ENCODE measurements around the gene AGAP1. TPM values are rescaled to one million over a fixed set of nuclear protein-coding genes. Genes with fewer than 3 reads are reported as not detected.
"Not testable (repeated sequence)": the region's sequence is repeated elsewhere in the genome, so short reads cannot be mapped to it uniquely, and the experiment has no call there.

AGAP1 gene
- total RNA-seq, 1 donor from 2014 or later = 10.5 TPM

DNA sequence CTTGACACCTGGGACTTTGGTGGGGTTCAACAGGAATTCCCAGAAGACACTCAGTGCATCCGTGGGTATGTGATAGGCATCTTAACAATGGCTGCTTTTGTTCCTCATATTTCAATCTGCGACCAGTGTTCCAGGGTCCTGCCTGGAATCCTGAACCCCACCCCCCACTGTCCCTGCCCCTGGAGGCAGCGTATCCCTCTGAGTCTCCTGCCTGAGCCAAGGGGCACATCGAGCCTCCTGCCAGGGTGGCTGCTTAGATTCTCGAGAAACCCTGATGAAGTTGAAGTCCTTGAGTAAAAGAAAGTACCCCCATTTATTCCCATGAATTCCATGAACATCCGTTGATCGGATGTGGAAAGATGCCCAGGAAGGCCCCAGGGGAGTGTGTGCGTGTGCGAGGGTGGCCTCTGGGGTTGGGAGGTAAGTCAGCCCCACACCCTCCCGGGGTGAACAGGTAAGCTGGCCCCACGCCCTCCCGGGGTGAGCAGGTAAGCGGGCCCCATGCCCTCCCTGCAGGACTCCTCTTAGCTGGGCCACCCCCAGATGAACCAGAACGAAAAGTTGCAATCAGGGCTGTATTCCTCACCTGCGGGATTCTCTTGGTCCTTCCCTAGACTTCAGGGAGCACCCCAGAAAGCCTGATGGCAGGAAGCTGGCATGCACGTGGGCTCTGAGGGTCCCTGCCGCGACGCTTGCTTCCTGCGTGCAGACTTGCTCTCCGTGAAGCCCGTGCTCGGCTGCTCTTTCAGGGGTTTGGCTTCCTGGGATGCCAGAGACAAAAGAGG, 253.3 kb downstream of the AGAP1 start:
- ATAC-seq (no peak), DNase-seq (ENCODE audit: low spot score) (no peak)

GRCh38 chr2:235747786-235748091, 253.9 kb downstream of the AGAP1 start:
- ATAC-seq (peak; percentile 58), DNase-seq (ENCODE audit: low spot score) (peak; percentile 57)

- no peak for ATAC-seq
- DNase-seq (ENCODE audit: low spot score) = no peak
Observed at GRCh38 chr2:235749121-235749770, 255.4 kb downstream of the AGAP1 start.

GRCh38 chr2:235749771-235750160, 255.9 kb downstream of the AGAP1 start:
- DNase-seq (ENCODE audit: low spot score) = no peak
- no peak for ATAC-seq

GRCh38 chr2:235752846-235753245, 259.0 kb downstream of the AGAP1 start:
- ATAC-seq (no peak), DNase-seq (ENCODE audit: low spot score) (no peak)

- no peak for DNase-seq (ENCODE audit: low spot score)
- ATAC-seq = no peak
Observed at GRCh38 chr2:235754357-235755207, 260.7 kb downstream of the AGAP1 start.

GRCh38 chr2:235756491-235756890, 262.6 kb downstream of the AGAP1 start:
- ATAC-seq = no peak
- no peak for DNase-seq (ENCODE audit: low spot score)

DNA sequence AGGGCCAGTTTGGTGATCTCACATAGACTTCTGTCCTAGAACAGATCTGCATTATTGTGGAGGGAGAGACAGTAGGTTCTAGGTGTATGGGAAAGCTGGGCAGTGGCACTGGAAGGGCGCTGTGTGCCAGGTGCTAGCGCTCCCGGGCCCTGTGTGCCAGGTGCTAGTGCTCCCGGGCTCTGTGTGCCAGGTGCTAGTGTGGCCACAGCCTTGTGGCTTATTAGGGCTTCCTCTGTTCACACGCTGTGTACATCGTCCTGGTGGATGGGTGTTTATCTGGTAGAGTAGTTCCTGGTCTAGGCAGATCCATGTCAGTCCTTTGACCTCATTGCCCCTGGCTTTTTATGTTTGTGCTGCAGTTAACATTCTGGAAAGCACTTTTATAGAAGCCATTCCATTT, 263.4 kb downstream of the AGAP1 start:
- no peak for DNase-seq (ENCODE audit: low spot score)
- no peak for ATAC-seq

- DNase-seq (ENCODE audit: low spot score) (no peak), ATAC-seq (no peak)
Observed at GRCh38 chr2:235757640-235758039, 263.8 kb downstream of the AGAP1 start.

DNA sequence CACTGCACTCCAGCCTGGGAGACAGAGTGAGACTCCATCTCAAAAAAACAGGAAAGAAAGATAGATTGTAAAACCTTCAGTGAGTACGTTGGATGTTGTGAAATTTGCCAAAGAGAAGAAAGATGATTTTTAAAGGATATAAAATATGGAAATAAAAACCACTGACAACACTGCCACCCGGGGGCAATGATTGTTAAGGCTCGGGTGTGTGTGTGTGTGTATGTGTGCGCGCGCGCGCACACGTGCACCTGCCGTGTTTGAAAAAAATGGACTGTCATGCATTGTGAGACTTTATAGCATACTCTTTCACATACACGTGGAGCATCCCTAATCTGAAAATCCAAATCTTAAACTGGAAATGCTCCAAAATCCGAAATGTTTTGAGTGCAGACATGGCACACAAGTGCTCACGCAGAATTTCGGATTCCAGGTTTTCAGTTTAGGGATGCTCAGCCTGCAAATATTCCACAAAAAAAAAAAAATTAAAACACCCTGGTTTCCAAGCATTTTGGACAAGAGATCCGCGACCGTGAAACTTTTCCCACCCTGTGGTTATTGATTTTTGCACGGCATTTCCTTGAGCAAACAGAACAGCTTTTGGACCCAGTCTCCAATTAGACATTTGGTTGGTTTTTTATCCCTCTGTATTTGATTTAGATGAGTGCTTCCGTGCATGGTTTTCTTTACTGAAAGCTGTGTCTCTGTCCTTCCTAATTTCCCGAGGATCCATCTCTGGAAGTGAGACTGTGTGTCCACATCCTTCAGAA, 269.2 kb downstream of the AGAP1 start:
- DNase-seq (ENCODE audit: low spot score) (no peak), ATAC-seq (no peak)

- DNase-seq (ENCODE audit: low spot score) (no peak), ATAC-seq (no peak)
Observed at GRCh38 chr2:235763816-235764215, 270.0 kb downstream of the AGAP1 start.

DNA sequence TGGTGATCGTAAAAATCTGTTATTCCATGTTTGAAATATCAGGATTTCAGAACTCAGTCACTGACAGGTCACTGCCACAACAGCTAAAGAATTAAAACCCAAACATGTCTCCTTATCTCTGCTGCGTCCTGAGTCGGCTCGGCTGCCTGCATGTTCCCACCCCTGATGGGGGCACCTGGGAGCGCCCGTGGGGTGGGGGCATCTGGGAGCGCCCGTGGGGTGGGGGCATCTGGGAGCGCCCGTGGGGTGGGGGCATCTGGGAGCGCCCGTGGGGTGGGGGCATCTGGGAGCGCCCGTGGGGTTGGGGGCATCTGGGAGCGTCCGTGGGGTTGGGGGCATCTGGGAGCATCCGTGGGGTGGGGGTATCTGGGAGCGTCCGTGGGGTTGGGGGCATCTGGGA, 270.6 kb downstream of the AGAP1 start:
- DNase-seq (ENCODE audit: low spot score) = not testable (repeated sequence)

DNA sequence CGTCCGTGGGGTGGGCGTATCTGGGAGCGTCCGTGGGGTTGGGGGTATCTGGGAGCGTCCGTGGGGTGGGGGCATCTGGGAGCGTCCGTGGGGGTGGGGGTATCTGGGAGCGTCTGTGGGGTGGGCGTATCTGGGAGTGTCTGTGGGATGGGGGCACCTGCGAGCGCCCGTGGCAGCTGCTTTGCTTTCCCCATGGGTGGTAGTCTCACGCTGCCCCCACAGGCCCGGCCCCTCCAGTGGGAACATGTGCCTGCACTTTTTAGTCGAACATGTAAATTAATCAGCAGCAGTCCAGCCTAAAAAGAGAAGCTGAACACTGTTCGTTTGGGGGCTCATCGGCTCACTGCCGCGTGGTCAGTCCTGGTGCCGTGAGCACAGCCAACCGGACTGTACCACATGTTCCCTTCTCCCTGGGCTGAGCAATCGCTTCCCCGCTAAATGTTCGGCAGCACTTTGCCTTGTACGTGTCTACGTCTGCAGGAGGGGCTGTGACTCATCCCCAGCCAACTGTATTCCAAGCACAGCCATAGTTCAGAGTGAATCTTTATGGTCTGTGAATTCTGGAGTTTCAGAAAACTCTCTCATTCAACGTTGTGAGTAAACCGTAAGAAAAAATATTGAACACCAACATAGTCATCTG, 271.5 kb downstream of the AGAP1 start:
- no peak for DNase-seq (ENCODE audit: low spot score)
- ATAC-seq = no peak

More for the DNA sequence above, 270.6 kb downstream of the AGAP1 start:
- not testable (repeated sequence) for ATAC-seq

DNA sequence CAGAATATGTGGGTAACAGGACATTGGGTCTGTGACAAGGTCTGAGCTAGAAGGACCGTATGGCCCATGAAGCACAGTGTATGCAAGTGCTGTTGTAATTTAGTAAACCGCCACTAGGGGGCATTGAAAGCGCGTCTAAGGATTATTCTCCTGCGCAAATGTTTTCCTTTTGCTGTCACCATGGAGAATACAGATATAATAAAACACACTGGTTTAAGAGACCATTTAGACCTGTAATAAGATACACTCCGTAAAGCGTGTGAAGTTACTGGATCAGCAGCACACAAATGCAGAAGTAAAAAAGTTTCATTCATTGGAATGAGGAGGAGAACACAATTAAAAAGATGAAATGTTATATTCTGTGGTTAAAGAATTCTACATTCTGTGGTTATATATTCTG, 272.4 kb downstream of the AGAP1 start:
- ATAC-seq = peak; percentile 96

DNA sequence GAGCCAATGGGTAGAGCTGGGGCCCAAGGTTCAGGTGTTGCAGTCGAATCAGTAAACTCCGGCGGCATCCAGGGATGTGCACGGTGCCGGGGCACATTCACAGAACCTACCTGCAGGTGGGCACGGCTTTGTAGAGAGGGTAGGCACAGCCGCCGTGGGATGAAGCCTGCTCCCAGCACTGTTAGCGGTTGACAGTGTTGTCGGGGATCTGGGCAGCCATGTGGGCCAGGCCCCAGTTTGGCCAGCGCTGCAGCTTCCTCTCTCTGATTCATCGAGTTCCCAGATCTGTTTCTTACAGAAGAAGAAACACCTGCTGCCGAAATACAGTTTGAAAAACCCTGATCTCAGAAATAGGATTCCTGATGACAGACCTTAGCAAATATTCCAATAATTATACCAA, 274.8 kb downstream of the AGAP1 start:
- no peak for ATAC-seq
- no peak for DNase-seq (ENCODE audit: low spot score)

More for the DNA sequence above, 272.4 kb downstream of the AGAP1 start:
- no peak for DNase-seq (ENCODE audit: low spot score)

GRCh38 chr2:235769046-235769445, 275.2 kb downstream of the AGAP1 start:
- no peak for DNase-seq (ENCODE audit: low spot score)
- no peak for ATAC-seq

GRCh38 chr2:235770909-235771820, 277.3 kb downstream of the AGAP1 start:
- ATAC-seq = no peak
- DNase-seq (ENCODE audit: low spot score) = no peak

- DNase-seq (ENCODE audit: low spot score) (no peak), ATAC-seq (peak; percentile 51)
Observed at GRCh38 chr2:235773188-235773928, 279.5 kb downstream of the AGAP1 start.

Data from left lobe of liver (tissue), 2 donors.